ENCODE results near the gene C10orf53. TPM values are rescaled to one million over a fixed set of nuclear protein-coding genes. Genes with fewer than 3 reads are reported as not detected.

The C10orf53 gene
- polyA plus RNA-seq, 3 donors = not detected

GRCh38 chr10:49667991-49668390, 11.5 kb upstream of the C10orf53 start:
- intact Hi-C loops (cut with micrococcal nuclease) = no loop called here
- Mint-ChIP-seq H3K4me3 (no peak overlapping the region), H3K9me3 (peaks cover 0 to 2% (median 0%) of the 10 kb centered on the region in 7 donors), H3K27me3 (ENCODE audit: low read depth in 3 of 3) (peaks cover 2 to 23% (median 4%) of the 10 kb centered on the region in 3 donors), H3K4me1 (no peaks in the 10 kb centered on the region), H3K36me3 (no peaks in the 10 kb centered on the region), H3K27ac (no peak overlapping the region)
- WGBS (ENCODE audit: insufficient coverage) = no CpG with 5 or more reads among the region's 2 CpGs
- no peak overlapping the region for H3K9ac ChIP-seq (ENCODE audit: insufficient read depth, low read length, poor library complexity, severe bottlenecking)
- no peaks in the 10 kb centered on the region for H3K27me3 ChIP-seq (ENCODE audit: control insufficient read depth in 2 of 2, insufficient read depth in 2 of 2, low read length in 2 of 2)
- no peak overlapping the region for H3K4me3 ChIP-seq (replicated peaks in 1 of 3; ENCODE audit: low read depth in 2 of 3, low read length in 3 of 3)
- no peak overlapping the region for H3K27ac ChIP-seq (ENCODE audit: low read depth in 1 of 2, low read length in 2 of 2)
- H3K79me2 ChIP-seq (ENCODE audit: insufficient read depth, low read length) = no peaks in the 10 kb centered on the region
- no peaks in the 10 kb centered on the region for H3K9me3 ChIP-seq (replicated peaks in 1 of 2; ENCODE audit: control insufficient read depth in 1 of 2, insufficient read depth in 1 of 2, low read length in 2 of 2)
- no peak overlapping the region for H3K4me2 ChIP-seq (replicated peaks; ENCODE audit: extremely low read depth, low read length, poor library complexity, severe bottlenecking)
- DNase-seq = no peak
- no peak overlapping the region for H2AFZ ChIP-seq (ENCODE audit: insufficient read depth, low read depth, low read length, poor library complexity, severe bottlenecking)
- no peaks in the 10 kb centered on the region for H3K4me1 ChIP-seq (ENCODE audit: control insufficient read depth in 1 of 2, insufficient read depth in 2 of 2, low read length in 2 of 2)
- H3K36me3 ChIP-seq (replicated peaks in 1 of 2; ENCODE audit: control insufficient read depth in 1 of 2, insufficient read depth in 2 of 2, low read length in 2 of 2) = no peaks in the 10 kb centered on the region
- TF ChIP-seq, protein P1, sequence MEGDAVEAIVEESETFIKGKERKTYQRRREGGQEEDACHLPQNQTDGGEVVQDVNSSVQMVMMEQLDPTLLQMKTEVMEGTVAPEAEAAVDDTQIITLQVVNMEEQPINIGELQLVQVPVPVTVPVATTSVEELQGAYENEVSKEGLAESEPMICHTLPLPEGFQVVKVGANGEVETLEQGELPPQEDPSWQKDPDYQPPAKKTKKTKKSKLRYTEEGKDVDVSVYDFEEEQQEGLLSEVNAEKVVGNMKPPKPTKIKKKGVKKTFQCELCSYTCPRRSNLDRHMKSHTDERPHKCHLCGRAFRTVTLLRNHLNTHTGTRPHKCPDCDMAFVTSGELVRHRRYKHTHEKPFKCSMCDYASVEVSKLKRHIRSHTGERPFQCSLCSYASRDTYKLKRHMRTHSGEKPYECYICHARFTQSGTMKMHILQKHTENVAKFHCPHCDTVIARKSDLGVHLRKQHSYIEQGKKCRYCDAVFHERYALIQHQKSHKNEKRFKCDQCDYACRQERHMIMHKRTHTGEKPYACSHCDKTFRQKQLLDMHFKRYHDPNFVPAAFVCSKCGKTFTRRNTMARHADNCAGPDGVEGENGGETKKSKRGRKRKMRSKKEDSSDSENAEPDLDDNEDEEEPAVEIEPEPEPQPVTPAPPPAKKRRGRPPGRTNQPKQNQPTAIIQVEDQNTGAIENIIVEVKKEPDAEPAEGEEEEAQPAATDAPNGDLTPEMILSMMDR (IDR thresholded peaks at IDR 0.05) = no peak
- H4K20me1 ChIP-seq (ENCODE audit: insufficient read depth, low read length) = no peaks in the 10 kb centered on the region

GRCh38 chr10:49668684-49669083, 10.8 kb upstream of the C10orf53 start:
- Mint-ChIP-seq H3K27me3 (ENCODE audit: low read depth in 3 of 3) (peaks cover 5 to 23% (median 6%) of the 10 kb centered on the region in 3 donors), H3K4me3 (no peak overlapping the region), H3K4me1 (no peaks in the 10 kb centered on the region), H3K9me3 (peaks cover 0 to 2% (median 0%) of the 10 kb centered on the region in 7 donors), H3K36me3 (no peaks in the 10 kb centered on the region), H3K27ac (no peak overlapping the region)
- Histone ChIP-seq H3K27ac (ENCODE audit: low read depth in 1 of 2, low read length in 2 of 2) (no peak overlapping the region), H3K4me2 (replicated peaks; ENCODE audit: extremely low read depth, low read length, poor library complexity, severe bottlenecking) (no peak overlapping the region), H2AFZ (ENCODE audit: insufficient read depth, low read depth, low read length, poor library complexity, severe bottlenecking) (no peak overlapping the region), H3K79me2 (ENCODE audit: insufficient read depth, low read length) (no peaks in the 10 kb centered on the region), H3K9me3 (replicated peaks in 1 of 2; ENCODE audit: control insufficient read depth in 1 of 2, insufficient read depth in 1 of 2, low read length in 2 of 2) (no peaks in the 10 kb centered on the region), H3K27me3 (ENCODE audit: control insufficient read depth in 2 of 2, insufficient read depth in 2 of 2, low read length in 2 of 2) (no peaks in the 10 kb centered on the region), H4K20me1 (ENCODE audit: insufficient read depth, low read length) (no peaks in the 10 kb centered on the region), H3K4me1 (ENCODE audit: control insufficient read depth in 1 of 2, insufficient read depth in 2 of 2, low read length in 2 of 2) (no peaks in the 10 kb centered on the region), H3K4me3 (replicated peaks in 1 of 3; ENCODE audit: low read depth in 2 of 3, low read length in 3 of 3) (no peak overlapping the region), H3K9ac (ENCODE audit: insufficient read depth, low read length, poor library complexity, severe bottlenecking) (no peak overlapping the region), H3K36me3 (replicated peaks in 1 of 2; ENCODE audit: control insufficient read depth in 1 of 2, insufficient read depth in 2 of 2, low read length in 2 of 2) (no peaks in the 10 kb centered on the region)
- WGBS (ENCODE audit: insufficient coverage) = no CpG with 5 or more reads among the region's 6 CpGs
- intact Hi-C loops (cut with micrococcal nuclease) = no loop called here
- TF ChIP-seq, protein P1 (IDR thresholded peaks at IDR 0.05) = no peak
- DNase-seq = no peak
